Activated T-cell treated with anti-CD3 and anti-CD28 coated beads for 4 hours (primary cell): ENCODE results near the gene RBPJL.
A peak's percentile ranks its signal among the peaks of the same experiment; 100 is the strongest.

Experiments
- DNase-seq: peaks from one replicate; pipeline ENCODE4 v3.0.0-alpha.2; 2020

Gene RBPJL

GRCh38 chr20:45306431-45306982 lies at the start of gene RBPJL:
Gene RBPJL, plus strand, starts transcription at chr20:45306840. Its CDS starts 83 bp downstream, at chr20:45306923.
- no peak for DNase-seq

DNA sequence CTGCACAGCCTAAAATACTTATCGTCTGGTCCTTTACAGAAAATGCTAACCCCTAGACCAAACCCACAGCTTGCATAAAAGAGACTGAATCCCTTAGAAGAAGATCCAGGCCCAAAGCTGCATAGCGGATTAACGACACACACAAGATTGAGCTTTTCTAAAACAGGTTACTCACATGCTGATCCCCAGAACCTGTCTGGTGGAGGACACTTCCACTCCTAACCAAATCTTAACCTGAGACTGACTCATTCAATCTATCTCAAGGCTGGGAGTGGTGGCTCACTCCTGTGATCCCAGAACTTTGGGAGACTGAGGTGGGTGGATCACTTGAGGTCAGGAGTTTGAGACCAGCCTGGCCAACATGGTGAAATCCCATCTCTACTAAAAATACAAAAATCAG lies 49.5 kb upstream of the RBPJL start:
- DNase-seq = no peak

- no peak for DNase-seq
These were observed 48.9 kb upstream of the RBPJL start for GRCh38 chr20:45257711-45258110.

DNA sequence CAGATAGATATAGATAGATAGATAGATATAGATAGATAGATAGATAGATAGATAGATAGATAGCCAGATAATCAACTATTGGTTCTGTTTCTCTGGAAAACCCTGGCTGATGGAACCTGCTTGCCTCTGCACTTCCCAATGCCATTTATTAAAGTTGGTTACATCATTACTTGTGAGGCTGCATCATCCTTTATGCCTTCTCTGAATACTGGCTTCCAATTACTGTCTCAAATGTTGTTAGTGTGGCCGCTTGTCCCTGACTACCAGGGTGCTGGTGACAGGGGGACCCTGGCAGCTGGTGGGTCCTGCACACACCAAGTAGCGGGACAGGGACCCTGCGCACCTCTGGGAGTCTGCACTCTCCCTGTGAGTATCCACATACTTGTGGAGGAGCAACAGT lies 48.4 kb upstream of the RBPJL start:
- DNase-seq = no peak

DNA sequence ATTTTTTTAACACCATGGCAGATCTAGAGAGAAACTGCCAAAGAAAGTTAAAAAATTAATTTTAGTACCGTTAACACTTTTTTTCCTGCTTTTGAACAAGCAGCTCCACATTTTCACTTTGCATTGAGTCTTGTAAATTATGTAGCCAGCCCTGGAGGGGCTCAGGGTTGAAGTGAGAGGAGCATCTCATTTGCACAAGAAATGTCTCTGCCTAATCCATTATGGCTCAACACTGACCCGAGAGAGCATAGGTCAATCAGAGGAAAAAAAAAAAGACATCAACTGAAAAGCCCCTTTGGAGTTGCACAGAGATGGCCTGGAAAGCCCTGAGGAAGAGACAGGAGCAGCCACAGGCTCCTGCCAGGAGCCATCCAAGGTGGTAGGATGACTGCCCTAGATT lies 48.0 kb upstream of the RBPJL start:
- DNase-seq = no peak

DNA sequence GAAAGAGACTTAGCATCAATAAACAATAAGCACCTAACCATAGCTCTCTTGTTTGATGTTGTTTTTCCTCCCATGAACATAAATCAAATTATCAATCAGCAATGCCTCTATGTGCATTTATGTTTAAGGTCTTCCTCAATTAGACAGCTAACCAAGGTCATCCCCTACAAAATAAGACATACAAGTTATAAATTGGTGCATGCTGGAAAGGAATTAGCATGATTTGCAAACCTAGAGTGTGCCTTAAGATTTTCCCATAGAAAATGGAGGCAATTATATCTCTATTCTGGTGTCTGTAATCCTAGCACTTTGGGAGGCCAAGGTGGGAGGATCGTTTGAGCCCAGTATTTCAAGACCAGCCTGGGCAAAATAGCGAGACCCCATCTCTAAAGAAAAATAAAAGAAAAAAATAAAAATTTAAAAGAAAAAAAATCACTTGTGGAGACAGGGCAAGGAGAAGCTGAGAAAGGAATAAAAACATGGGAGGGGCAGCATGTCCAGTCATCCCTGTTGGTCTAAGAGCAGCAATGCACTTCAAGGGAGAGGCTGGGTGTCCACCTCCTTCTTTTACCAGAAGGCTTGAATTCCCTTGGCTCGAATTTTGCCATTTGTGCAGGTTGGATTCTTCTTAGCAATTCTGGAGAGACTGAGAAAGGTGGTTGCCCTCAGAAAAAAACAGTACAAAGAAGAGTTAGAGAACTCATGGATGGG lies 42.9 kb upstream of the RBPJL start:
- DNase-seq = no peak

DNA sequence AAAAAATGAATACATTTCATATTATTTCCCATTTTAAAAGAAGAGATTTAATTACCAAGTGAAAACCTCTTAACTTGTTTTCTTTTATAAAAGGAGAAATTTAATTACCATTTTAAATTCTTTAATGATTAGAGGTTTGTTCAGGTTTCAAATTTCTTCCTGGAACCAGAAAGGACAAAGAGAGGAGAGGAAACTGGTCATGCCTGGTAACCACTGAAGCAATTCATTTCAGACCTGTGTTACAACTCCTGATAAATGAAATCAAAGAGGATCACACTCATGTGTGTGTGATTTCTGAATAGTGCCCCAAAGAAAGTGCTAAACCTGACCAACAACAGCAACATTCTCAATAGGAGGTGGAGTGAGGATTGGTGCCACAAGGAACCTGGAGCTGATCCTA lies 39.7 kb upstream of the RBPJL start:
- no peak for DNase-seq

GRCh38 chr20:45268531-45268930 lies 38.1 kb upstream of the RBPJL start:
- DNase-seq = no peak

DNA sequence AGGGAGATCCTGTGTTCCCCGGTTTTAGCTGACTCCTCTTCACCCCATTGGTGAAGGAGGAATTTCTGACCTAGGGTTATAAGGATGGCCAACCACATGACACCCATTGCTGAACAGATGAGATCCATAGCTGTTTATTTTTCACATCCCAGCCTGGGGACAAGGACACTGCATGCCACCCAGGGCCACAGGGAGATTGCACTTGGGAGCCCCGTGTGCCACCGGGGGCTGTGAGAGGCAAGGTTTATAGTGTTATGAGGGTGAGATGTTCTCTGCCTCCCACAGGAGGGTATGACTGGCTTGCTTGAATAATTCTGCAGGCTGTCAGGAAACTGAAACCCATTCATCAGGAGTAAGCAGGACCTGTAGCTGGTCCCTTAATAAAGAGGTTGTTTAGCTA lies 37.6 kb upstream of the RBPJL start:
- DNase-seq = no peak

GRCh38 chr20:45269754-45270270 lies 36.8 kb upstream of the RBPJL start:
- DNase-seq = no peak

- no peak for DNase-seq
These were observed 31.3 kb upstream of the RBPJL start for GRCh38 chr20:45275338-45275737.

GRCh38 chr20:45279992-45280391 lies 26.6 kb upstream of the RBPJL start:
- no peak for DNase-seq

- DNase-seq = no peak
These were observed 23.7 kb upstream of the RBPJL start for GRCh38 chr20:45282700-45283550.

GRCh38 chr20:45283551-45284057 lies 23.0 kb upstream of the RBPJL start:
- DNase-seq = no peak

GRCh38 chr20:45288376-45288775 lies 18.3 kb upstream of the RBPJL start:
- DNase-seq = no peak

GRCh38 chr20:45288860-45289259 lies 17.8 kb upstream of the RBPJL start:
- DNase-seq = no peak

GRCh38 chr20:45289942-45290676 lies 16.5 kb upstream of the RBPJL start:
- no peak for DNase-seq

- peak; percentile 53 for DNase-seq
These were observed 15.8 kb upstream of the RBPJL start for GRCh38 chr20:45290677-45291355.

DNA sequence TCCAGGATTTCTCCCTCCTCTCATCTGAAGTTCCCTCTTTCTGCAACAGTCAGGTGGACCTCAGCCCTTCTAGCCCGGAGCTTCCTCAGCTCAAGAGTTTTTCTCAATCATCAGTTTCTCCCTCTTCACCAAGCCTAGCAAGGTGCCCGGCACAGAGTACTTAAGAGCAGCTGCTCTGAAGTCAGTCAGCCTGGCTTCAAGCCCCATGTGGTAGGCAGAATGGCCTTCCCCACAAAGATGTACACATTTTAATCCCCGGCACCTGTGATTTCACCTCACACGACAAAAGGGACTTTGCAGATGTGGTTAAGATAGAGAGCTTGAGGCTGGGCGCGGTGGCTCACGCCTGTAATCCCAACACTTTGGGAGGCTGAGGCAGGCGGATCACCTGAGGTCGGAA lies 15.1 kb upstream of the RBPJL start:
- DNase-seq = no peak

DNA sequence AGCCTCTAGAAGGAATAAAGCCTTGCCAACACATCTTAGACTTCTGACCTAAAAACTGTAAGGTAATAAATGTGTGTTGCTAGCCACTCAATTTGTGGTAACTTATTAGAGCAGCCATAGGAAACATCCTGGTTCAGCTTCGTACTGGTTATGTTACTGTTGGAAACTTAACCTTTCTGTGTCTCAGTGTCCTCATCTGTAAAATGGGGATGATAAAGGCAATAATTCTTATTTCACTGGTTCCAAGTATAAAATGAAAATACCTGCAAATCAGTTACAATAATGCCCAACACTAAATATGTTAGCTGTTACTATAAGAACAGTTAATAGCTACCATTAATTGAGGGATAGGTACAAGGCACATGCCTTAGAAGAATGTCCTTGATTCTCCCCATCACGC lies 14.3 kb upstream of the RBPJL start:
- DNase-seq = no peak

GRCh38 chr20:45293041-45294002 lies 13.3 kb upstream of the RBPJL start:
- DNase-seq = peak; percentile 79
